SIG-M5 treated with dmso at 0.1 percent for 504 hours (cell line): ENCODE measurements around the gene RERG.

Experiments
- DNase-seq: peaks from one replicate; lab custom pipeline; 2025; ENCODE audit not compliant: unreplicated experiment; lab: John Stamatoyannopoulos, UW

Gene RERG

DNA sequence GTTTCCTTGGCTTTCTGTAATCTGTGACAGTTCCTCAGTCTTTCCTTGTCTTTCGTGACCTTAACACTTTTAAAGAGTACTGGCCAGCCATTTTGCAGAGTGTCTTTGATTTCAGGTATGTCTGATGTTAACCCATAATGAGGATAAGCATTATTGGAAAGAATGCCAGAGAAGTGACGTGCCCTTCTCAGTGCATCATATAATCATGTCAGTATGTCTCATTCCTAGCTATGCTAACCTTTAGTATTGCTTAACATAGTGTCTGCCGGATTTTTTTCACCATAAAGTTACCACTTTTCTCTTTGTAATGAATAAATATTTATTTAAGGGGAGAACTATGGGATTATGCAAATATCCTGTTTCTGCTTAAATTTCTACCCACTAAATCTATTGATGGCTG is 28.5 kb downstream of the RERG start:
- no peak for DNase-seq

DNA sequence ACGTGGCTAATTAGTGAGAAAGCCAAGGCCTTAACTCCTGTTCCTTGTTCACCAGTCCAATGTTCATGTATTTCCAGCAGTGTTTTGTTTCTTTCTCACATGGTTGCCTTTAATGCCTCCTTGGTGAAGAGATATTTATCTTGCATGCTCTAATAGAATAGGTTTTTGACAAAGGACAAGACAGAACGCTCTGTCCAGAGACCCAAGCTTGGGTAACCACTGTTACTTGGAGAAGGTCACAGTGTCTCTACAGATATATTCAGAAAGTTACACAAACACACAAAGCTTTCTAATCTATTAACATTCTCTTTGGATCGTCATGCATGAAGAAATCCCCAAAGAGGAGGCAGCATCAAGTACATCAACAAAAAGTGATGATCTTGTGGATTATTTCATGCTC is 33.1 kb downstream of the RERG start:
- no peak for DNase-seq

- DNase-seq, result no peak
These were observed 34.6 kb downstream of the RERG start for GRCh38 chr12:15186597-15186996.

- no peak for DNase-seq
These were observed 36.7 kb downstream of the RERG start for GRCh38 chr12:15184484-15184883.

DNA sequence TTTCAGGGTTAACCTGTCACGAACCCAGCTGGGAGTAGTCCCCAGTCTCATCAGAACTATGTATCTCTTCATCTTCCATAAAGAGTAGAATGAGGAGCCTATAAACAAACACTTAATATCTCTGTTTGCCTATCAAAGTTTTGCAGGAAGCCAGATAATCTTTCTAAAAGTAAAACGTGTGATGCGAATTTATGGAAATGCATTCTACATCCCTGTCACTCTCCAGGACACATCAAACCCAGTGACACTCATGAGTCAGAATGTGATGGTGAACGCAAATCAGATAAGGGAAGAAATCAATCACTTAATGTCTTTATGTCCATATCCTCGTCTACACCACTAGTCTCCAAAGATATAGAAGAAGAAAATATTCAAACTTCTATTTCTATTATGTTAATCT is 37.4 kb downstream of the RERG start:
- no peak for DNase-seq

DNA sequence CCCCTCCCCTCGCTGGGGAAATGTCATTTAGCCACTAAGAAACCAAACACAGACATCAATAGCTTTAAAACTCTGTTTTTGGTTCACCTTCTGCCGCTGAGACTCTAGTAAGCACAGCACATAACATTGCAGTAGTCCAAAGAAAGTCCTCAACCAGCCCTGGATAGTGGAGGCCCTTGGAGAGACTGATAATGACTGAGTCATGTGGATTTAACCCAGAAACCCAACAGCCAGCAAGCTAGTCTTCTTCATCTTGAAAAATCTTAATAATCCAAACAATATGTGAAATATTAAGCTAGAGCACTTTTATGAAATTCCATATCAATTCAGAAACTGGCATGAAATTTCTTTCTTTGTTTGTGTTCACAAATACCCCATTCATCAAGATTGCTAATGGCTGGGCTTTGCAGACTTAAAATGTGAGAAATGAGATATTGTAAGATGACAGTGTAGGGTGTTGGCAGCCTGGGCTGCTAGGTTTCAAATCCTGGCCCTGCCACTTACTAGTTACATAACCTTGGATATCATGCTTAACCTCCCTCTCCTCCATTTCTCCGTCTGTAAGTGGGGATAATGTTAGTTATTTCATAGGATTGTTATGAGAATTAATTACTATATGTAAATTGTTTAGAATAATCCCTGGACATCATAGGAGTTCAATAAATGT is 40.1 kb downstream of the RERG start:
- DNase-seq, result no peak

GRCh38 chr12:15180325-15180724 is 40.9 kb downstream of the RERG start:
- DNase-seq, result no peak

DNA sequence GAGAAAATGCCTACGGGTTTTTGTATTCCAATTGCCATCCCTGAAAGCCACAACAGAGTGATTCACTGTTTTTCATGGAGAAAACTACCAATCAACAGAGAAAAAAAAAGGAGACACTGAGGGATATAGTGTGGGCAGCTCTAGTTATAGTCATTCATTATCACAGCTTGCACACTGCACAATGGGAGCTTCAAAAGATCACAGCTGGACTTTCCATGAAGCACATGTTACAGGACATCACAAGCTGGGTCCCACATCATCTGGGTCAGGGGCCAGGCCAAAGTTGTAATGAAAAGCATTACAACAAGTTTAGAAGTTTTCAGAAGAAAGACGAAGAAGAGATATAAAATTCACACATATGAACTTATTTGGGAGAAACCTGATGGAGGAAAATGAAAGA is 41.5 kb downstream of the RERG start:
- DNase-seq, result no peak

DNA sequence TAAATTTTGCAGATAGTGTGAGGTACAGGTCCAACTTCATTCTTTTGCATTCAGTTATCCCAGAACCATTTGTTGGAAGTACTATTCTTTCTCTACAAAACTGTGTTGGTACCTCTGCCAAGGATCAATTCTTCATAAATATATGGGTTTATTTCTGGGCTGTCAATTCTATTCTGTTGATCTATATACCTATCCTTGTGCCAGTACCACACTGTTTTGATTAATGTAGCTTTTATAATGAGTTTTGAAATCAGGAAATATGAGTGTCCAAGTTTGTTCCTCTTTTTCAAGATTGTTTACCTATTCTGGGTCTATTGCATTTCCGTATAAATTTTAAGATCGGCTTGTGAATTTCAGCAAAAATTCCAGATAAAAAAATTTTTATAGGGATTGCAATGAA is 48.1 kb downstream of the RERG start:
- DNase-seq, result no peak

DNA sequence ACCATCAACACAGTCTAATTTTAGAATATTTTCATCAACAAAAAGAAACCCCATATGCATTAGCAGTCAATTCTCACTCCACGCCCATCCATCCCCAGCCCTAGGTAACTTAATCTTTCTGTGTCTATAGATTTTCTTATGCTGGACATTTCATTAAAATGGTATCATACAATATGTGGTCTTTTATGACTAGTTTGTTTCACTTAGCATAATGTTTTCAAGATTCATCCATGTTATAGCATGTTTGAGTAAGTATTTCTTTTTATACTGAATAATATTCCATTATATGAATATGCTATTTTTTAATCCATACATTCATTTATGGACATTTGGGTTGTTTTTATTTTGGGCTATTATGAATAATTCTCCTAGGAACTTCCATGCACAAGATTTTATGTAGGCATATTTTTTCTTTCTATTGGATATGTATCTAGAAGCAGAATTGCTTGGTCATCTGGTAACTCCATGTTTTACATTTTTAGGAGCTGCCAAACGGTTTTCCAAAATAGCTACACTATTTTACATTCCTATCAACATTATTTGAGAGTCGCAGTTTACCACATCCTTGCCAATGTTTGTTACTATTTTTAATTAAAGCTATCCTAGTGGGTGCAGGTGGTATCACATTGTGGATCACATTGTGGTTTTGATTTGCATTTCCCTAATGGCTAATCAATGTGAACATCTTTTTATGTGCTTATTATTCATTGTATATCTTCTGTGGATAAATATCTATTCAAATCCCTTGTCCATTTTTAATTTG is 49.0 kb downstream of the RERG start:
- no peak for DNase-seq

- no peak for DNase-seq
These were observed 50.1 kb downstream of the RERG start for GRCh38 chr12:15171012-15171655.

DNA sequence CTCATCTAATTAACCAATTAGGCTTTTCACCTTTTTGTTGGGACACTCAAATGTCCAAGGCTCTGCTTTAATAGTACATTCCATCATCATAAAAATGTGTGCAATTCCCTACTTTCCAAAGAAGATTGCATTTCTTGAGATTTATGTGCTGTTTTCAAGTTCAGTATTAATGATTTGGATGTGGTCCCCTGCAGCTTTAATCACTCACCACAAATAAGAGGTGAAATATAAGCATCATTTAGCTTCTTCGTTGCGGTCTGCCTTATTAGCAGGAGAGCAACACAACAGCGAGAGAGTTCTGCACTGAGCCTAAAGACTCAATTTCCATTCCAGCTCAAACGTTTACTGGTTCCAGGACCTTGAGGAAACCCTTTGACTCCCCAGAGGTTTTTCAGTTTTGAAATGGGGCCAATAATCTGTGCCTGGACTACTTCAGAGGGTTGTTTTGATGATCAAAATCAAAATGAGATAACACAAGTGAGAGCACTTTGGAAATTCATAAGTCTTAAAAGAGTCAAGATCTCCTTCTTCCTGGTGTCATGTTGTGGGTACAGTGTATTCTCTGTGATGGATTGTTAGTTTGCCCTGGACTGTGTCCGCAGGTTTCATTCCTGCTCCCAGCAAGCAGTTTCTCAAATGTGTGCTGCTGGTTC is 53.1 kb downstream of the RERG start:
- no peak for DNase-seq

DNA sequence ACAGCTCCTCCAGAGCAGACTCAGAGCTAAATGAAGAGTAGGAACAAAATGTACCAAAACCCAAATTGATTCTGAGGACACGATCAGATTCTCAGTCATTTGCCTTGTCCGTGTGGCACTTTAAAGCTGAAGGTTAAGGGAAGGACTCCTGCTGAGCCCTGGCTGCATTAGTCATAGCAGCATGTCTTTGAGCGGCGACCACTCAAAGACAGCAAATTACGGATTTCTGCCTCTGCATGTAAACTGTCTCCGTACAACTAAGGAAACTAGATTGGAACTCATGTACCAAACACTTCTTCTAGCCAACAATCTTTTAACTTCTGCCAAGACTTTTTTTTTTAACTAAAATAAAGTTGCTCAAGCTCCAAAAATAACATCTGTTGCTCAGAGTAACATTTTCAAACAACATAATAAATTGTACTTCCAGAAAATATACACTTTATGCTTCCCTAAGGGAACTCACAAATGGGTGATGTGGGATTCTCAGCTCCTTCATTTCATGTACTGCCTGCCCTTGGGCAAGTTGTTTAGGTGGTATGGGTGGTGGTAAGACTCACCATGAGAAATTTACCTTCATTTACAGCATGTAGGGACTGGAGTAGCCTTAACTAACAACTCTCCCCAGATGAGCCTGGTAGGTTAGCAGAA is 56.1 kb downstream of the RERG start:
- DNase-seq, result no peak

GRCh38 chr12:15163030-15163976 is 57.9 kb downstream of the RERG start:
- no peak for DNase-seq

DNA sequence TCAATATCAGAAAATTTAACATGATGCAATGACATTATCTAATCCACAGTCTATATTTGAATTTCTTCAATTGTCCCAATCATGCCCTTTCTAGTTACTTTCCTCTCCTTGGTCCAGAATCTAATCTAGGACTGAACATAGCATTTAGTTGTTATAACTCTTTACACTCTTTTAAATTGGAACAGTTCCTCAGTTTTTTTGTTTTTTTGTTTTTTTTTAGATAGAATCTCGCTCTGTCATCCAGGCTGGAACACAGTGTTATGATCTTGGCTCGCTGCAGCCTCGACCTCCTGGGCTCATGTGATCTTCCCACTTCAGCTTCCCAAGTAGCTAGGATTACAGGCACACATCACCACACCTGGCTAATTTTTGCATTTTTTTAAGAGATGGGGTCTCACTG is 63.1 kb downstream of the RERG start:
- no peak for DNase-seq

DNA sequence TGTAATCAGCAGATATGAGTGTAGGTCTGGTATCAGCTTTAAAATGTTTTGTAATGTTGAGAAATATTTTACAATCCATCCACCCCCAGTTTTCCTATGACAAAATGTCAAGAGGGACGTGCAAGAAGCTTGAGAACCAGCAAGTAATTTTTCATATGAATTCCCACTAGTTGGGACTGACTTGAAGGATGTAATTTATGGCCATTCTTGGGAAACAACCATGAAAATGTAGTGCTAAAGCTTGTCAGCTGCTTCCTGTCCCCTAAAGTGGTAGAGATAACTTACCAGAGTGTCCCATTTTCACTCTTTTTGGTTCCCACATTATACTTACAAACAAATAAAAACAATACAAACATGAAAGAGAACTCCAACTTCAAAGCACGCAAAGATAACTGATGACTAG is 63.9 kb downstream of the RERG start:
- DNase-seq, result no peak

GRCh38 chr12:15155271-15155670 is 65.9 kb downstream of the RERG start:
- no peak for DNase-seq

DNA sequence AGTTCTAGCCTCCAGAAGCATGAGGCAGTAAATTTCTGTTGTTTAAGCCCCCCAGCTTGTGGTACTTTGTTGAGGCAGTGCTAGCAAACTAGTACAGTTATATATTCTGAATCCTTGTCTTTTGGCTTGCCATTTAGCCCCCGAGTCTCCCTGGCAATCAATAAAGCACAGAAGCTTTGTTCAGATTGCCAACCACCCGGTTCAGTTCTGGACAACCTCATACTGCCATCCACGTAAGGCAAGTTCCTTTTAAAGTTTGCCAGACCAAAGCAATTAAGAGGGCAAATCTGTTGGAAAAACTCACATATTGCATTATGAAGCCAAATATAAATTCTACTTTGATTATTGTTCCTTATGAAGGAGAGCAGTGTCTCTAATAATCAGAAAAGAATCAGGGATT is 67.1 kb downstream of the RERG start:
- no peak for DNase-seq

- DNase-seq, result no peak
These were observed 68.3 kb downstream of the RERG start for GRCh38 chr12:15152868-15153267.

DNA sequence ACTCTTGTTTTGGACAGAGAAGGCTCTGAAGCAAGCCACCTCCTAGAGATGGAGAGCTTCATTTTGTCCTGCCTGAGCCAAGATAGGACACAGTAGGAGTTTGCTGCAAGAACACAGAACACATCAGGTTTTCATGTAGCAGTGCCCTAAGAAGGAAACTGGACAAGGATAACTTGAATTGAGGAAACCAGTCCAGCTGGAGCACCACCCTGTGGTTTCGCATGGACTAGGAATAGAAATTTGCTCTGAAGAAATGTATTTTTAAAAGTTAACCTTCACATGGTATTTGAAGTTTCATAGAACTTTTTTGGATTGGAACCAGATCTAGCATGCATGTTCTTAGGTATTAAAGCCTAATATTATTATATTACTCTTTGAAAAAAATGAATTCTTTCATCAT is 68.8 kb downstream of the RERG start:
- DNase-seq, result no peak
